Activated CD4-positive, alpha-beta T cell treated with anti-CD3 and anti-CD28 coated beads, Interleukin-2, amount 10 ng/mL, durations not matched to agents 24 days and 14 days (primary cell): ENCODE results near the gene DEAF1. TPM values are rescaled to one million over a fixed set of nuclear protein-coding genes. Genes with fewer than 3 reads are reported as not detected.

Experiments
- DNase-seq: peaks from one replicate; pipeline ENCODE4 v3.0.0; 2022
- H3K27ac Mint-ChIP-seq: one replicate; pipeline ENCODE4 v1.8.0; 2022; ENCODE audit warnings: mild to moderate bottlenecking, mixed read lengths
- H3K27me3 Mint-ChIP-seq: one replicate; pipeline ENCODE4 v1.8.0; 2022; ENCODE audit warnings: mixed read lengths
- H3K36me3 Mint-ChIP-seq: one replicate; pipeline ENCODE4 v1.8.0; 2022; ENCODE audit warnings: low read depth, mild to moderate bottlenecking, mixed read lengths
- H3K4me1 Mint-ChIP-seq: one replicate; pipeline ENCODE4 v1.8.0; 2021; ENCODE audit warnings: mixed read lengths
- H3K4me3 Mint-ChIP-seq: one replicate; pipeline ENCODE4 v1.8.0; 2022; ENCODE audit warnings: mild to moderate bottlenecking, moderate library complexity, mixed read lengths
- H3K9me3 Mint-ChIP-seq: one replicate; pipeline ENCODE4 v1.8.0; 2021; ENCODE audit warnings: mixed read lengths
- intact Hi-C: fragments of 100-400 bp; cut with micrococcal nuclease; formaldehyde crosslinking; loops from one replicate; pipeline ENCODE4 v1.15.1; 2023
- total RNA-seq: library from RNA; stranded (reverse); gene quantifications from 2 replicates; pipeline ENCODE4 v1.2.3, GENCODE V29; 2022

The DEAF1 gene
- total RNA-seq, 1 donor from 2014 or later: 66.3 TPM

DNA sequence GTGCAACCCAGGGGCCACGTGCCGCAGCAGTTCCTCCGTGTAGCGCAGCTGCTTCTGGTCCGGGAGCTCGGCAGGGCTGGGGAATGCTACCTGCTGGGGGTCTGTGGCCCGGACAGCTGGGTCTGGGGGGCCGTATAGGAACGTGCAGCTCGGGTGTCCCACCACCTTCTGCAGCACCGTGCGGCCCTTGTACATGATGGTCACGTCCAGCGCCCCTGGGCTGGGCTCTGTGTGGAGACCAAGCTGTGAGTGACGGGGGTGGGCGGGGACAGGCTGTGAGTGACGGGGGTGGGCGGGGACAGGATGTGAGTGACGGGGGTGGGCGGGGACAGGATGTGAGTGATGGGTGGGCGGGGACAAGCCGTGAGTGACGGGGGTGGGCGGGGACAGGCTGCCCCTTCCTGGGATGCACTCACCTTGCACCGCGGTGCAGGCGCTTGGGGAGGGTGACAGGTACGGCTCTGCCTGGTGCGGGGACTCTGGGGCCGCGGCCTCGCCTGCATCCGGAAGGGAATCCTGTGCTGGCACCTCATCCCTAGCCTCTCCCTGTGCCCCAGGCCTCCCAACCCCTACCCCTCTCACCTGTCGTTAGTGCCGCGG lies 81.6 kb downstream of the DEAF1 start:
- Mint-ChIP-seq H3K9me3 (no peaks in the 10 kb centered on the region), H3K27ac (peak overlapping the region; percentile 81), H3K27me3 (no peaks in the 10 kb centered on the region), H3K4me1 (peaks cover 20% of the 10 kb centered on the region), H3K36me3 (peaks cover 31% of the 10 kb centered on the region), H3K4me3 (peak overlapping the region; percentile 89)
- peak; percentile 88 for DNase-seq
- intact Hi-C loops: no loop called here

DNA sequence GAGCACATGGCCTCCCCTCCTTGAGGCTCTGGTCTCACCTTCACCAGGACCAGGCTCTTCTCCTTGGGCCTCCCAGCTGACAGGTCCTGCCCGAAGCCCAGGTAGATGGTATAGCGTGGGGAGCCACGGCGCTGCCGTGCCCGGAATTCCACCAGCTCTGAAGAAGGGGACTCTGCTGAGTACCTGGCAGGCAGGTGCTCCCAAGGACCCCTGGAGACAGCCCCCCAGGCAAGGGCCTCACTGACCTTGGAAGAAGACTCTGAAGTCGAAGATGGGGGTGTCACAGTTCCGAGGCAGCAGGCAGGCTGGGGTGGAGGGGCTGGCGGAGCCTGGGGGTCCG lies 82.1 kb downstream of the DEAF1 start:
- Mint-ChIP-seq H3K27ac (no peak overlapping the region), H3K4me3 (peak overlapping the region; percentile 12), H3K9me3 (no peaks in the 10 kb centered on the region), H3K27me3 (no peaks in the 10 kb centered on the region), H3K36me3 (peaks cover 34% of the 10 kb centered on the region), H3K4me1 (peaks cover 20% of the 10 kb centered on the region)
- DNase-seq: peak; percentile 66
- intact Hi-C loops: no loop called here

DNA sequence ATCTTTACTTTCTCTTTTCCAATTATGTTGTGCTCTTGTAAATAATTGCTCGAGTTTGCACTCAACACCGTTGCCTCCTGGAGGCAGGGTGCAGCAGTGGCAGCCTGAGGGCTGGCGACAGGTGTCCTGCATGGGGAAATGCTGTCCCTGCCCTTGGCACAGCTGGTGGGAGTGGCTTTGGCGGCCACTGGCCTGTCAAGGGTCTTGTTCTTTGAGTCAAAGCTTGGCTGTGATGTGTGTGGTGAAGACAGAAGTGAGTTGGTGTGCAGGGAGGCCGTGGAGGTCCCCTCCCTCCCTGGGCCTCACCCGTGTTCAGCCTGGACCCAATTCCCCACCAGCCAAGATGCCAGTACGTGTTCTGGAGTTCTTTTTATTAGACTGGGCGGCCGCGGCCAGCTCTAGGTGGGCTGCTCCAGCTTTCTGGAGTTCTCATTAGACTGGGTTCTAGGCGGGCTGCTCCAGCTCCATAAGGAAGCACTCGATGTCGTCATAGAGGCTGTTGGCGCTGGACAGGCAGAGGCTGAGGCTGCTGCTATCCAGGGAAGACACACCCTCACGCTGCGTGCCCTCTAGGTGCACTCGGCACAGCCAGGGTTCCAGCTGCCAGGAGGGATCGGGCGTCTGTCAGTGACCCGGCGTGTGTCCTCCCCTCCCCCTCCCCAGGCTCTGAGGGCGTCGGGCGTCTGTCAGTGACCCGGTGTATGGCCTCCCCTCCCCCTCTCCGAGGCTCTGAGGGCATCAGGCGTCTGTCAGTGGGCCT lies 82.6 kb downstream of the DEAF1 start:
- DNase-seq: peak; percentile 79
- Mint-ChIP-seq H3K36me3 (peaks cover 36% of the 10 kb centered on the region), H3K27ac (peak overlapping the region; percentile 68), H3K4me3 (peak overlapping the region; percentile 12), H3K9me3 (no peaks in the 10 kb centered on the region), H3K4me1 (peaks cover 20% of the 10 kb centered on the region), H3K27me3 (no peaks in the 10 kb centered on the region)
- intact Hi-C loops: no loop called here

DNA sequence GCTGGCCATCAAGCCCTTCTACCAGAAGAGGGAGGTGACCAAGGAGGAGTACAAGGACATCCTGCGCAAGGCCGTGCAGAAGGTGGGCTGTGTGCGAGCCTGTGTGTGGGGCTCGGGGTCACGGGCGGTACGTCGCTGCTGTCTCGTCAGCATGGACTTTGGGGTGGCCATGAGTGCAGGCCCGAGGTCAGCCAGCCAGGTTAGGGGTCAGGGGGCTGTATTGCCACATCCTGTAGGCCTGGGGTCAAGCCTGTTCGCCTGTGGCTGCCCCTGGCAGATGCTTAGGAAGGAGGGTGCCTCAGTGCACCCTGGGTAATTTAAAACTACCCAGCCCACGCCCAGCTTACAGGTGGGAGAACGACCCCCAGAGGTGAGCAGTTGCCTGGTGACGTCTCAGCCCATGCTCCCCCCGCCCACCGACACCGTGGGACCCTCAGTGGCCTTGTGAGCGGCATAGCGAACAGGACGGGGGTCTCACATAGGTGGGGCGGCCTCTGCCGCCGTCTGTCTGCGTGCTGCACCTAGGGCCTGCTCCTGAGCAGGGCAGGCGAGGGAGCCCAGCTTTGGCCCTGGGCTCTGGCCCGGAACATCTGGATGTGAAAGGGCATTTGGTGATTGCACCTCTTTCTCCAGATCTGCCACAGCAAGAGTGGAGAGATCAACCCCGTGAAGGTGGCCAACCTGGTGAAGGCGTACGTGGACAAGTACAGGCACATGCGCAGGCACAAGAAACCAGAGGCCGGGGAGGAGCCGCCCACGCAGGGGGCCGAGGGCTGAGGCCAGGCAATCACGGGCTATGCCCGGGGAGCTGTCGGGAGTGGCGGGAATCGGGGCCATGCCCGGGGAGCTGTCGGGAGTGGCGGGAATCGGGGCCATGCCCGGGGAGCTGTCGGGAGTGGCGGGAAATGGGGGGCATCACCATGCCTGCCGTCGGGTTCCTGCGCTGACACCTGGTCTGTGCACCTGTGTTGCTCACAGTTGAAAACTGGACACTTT lies 83.7 kb downstream of the DEAF1 start:
- no peak overlapping the region for H3K4me3 Mint-ChIP-seq
- no peaks in the 10 kb centered on the region for H3K27me3 Mint-ChIP-seq
- intact Hi-C loops: no loop called here
- H3K27ac Mint-ChIP-seq: no peak overlapping the region
- H3K9me3 Mint-ChIP-seq: no peaks in the 10 kb centered on the region
- peak; percentile 63 for DNase-seq
- peaks cover 44% of the 10 kb centered on the region for H3K36me3 Mint-ChIP-seq
- H3K4me1 Mint-ChIP-seq: peaks cover 17% of the 10 kb centered on the region

DNA sequence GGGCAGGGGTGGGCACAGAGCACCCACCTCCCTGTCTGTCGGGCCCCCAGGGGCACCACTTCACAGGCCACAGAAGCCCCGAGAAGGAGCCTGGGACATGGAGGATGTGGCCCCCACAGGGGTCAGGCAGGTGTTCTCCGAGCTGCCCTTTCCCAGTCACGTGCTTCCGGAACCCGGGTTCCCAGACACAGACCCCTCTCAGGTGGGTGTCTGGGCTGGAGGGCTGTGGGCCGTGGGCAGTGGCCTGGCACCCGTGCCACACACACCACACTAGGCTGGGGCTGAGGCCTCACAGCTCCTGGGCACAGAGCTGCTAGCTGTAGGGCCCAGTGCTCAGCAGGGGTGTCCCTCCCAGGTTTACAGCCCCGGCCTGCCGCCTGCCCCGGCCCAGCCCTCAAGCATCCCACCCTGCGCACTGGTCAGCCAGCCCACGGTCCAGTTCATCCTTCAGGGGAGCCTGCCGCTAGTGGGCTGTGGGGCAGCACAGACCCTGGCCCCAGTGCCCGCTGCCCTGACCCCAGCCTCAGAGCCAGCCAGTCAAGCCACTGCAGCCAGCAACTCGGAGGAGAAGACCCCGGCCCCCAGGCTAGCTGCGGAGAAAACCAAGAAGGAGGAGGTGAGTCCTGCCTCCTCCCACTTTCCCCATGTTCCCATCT lies 84.7 kb downstream of the DEAF1 start:
- no peak overlapping the region for H3K4me3 Mint-ChIP-seq
- no peak overlapping the region for H3K27ac Mint-ChIP-seq
- DNase-seq: peak; percentile 58
- no peaks in the 10 kb centered on the region for H3K9me3 Mint-ChIP-seq
- H3K27me3 Mint-ChIP-seq: no peaks in the 10 kb centered on the region
- peaks cover 42% of the 10 kb centered on the region for H3K36me3 Mint-ChIP-seq
- intact Hi-C loops: no loop called here
- peaks cover 14% of the 10 kb centered on the region for H3K4me1 Mint-ChIP-seq

DNA sequence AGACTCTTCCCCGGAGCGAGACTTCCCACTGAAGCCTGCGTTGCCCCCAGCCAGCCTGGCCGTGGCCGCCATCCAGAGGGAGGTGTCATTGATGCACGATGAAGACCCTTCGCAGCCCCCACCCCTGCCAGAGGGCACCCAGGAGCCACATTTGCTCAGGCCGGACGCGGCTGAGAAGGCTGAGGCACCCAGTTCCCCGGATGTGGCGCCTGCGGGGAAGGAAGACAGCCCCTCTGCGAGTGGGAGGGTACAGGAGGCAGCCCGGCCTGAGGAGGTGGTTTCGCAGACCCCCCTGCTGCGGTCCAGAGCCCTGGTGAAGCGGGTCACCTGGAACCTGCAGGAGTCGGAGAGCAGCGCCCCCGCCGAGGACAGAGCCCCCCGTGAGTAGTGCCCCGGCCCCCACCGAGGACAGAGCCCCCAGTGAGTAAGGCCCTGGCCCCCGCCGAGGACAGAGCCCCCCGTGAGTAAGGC lies 85.6 kb downstream of the DEAF1 start:
- Mint-ChIP-seq H3K4me3 (no peak overlapping the region), H3K36me3 (peaks cover 46% of the 10 kb centered on the region), H3K27me3 (no peaks in the 10 kb centered on the region), H3K4me1 (peaks cover 11% of the 10 kb centered on the region), H3K27ac (no peak overlapping the region), H3K9me3 (no peaks in the 10 kb centered on the region)
- intact Hi-C loops: no loop called here
- DNase-seq: no peak

DNA sequence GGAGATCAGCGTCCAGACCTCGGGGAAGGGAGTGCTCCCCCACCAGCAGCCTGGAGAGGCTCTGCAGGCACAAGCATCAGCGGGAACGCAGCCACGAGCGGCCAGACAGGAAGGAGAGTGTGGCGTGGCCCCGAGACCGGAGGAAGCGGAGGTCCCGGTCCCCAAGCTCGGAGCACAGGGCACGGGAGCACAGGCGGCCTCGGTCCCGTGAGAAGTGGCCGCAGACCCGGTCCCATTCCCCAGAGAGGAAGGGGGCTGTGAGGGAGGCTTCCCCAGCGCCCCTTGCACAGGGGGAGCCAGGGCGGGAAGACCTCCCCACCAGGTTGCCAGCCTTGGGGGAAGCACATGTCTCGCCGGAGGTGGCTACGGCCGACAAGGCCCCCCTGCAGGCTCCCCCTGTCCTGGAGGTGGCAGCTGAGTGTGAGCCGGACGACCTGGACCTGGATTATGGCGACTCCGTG lies 86.2 kb downstream of the DEAF1 start:
- Mint-ChIP-seq H3K36me3 (peaks cover 46% of the 10 kb centered on the region), H3K27me3 (no peaks in the 10 kb centered on the region), H3K4me1 (peaks cover 7% of the 10 kb centered on the region), H3K27ac (no peak overlapping the region), H3K9me3 (no peaks in the 10 kb centered on the region), H3K4me3 (no peak overlapping the region)
- intact Hi-C loops: no loop called here
- no peak for DNase-seq

DNA sequence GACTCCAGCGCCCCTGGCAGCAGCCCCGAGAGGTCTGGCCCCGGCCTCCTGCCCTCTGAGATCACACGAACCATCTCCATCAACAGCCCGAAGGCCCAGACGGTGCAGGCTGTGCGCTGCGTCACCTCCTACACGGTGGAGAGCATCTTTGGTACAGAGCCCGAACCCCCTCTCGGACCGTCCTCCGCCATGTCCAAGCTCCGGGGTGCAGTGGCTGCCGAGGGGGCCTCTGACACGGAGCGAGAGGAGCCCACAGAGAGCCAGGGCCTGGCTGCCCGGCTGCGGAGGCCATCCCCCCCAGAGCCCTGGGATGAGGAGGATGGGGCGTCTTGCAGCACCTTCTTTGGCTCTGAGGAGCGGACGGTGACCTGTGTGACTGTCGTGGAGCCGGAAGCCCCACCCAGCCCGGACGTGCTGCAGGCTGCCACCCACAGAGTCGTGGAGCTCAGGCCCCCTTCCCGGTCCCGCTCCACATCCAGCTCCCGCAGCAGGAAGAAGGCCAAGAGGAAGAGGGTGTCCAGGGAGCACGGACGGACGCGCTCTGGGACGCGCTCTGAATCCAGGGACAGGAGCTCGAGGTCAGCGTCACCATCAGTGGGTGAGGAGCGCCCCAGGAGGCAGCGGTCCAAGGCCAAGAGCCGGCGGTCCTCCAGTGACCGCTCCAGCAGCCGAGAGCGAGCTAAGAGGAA lies 86.9 kb downstream of the DEAF1 start:
- peaks cover 6% of the 10 kb centered on the region for H3K4me1 Mint-ChIP-seq

DNA sequence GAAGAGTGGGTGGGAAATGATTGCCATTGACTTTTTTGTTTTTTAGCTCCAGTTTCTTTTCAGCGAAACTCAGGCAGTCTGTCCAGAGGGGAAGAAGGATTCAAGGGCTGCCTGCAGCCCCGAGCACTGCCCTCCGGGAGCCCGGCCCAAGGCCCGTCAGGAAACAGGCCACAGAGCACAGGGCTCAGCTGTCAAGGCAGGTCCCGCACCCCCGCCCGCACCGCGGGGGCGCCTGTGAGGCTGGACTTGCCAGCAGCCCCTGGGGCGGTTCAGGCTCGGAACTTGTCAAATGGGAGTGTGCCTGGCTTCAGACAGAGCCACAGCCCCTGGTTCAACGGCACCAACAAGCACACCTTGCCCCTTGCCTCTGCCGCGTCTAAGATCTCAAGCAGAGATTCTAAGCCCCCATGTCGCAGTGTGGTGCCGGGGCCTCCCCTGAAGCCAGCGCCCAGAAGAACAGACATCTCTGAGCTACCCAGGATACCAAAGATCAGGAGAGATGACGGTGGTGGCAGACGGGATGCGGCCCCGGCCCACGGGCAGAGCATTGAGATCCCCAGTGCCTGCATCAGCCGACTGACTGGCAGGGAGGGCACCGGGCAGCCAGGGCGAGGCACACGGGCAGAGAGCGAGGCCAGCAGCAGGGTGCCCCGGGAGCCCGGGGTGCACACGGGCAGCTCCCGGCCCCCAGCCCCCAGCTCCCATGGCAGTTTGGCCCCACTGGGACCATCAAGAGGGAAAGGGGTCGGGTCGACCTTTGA lies 87.8 kb downstream of the DEAF1 start:
- intact Hi-C loops: no loop called here
- DNase-seq: peak; percentile 56
- H3K9me3 Mint-ChIP-seq: no peaks in the 10 kb centered on the region
- H3K4me3 Mint-ChIP-seq: no peak overlapping the region
- peaks cover 4% of the 10 kb centered on the region for H3K4me1 Mint-ChIP-seq
- peaks cover 44% of the 10 kb centered on the region for H3K36me3 Mint-ChIP-seq
- no peaks in the 10 kb centered on the region for H3K27me3 Mint-ChIP-seq
- H3K27ac Mint-ChIP-seq: no peak overlapping the region

More for the DNA sequence above, 86.9 kb downstream of the DEAF1 start:
- no peak overlapping the region for H3K27ac Mint-ChIP-seq
- no peak overlapping the region for H3K4me3 Mint-ChIP-seq
- H3K9me3 Mint-ChIP-seq: no peaks in the 10 kb centered on the region
- intact Hi-C loops: no loop called here
- peak; percentile 56 for DNase-seq
- no peaks in the 10 kb centered on the region for H3K27me3 Mint-ChIP-seq
- H3K36me3 Mint-ChIP-seq: peaks cover 47% of the 10 kb centered on the region

DNA sequence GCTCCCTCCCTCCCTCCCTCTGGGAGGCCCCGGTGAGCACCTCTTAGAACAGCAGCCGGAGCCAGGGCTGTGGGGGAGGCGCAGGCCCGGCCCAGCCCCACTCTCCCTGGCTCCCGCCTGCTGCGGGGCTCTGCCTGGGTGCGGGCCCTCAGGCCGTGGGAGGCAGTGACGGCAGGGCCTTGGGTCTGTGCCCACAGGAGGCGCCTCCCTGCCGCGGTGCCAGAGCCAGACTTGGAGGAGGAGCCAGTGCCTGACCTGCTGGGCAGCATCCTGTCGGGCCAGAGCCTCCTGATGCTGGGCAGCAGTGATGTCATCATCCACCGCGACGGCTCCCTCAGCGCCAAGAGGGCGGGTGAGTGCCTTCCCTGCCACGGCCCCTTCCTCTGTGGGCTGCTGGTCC lies 88.8 kb downstream of the DEAF1 start:
- Mint-ChIP-seq H3K36me3 (peaks cover 41% of the 10 kb centered on the region), H3K9me3 (no peaks in the 10 kb centered on the region), H3K4me1 (peaks cover 2% of the 10 kb centered on the region)

DNA sequence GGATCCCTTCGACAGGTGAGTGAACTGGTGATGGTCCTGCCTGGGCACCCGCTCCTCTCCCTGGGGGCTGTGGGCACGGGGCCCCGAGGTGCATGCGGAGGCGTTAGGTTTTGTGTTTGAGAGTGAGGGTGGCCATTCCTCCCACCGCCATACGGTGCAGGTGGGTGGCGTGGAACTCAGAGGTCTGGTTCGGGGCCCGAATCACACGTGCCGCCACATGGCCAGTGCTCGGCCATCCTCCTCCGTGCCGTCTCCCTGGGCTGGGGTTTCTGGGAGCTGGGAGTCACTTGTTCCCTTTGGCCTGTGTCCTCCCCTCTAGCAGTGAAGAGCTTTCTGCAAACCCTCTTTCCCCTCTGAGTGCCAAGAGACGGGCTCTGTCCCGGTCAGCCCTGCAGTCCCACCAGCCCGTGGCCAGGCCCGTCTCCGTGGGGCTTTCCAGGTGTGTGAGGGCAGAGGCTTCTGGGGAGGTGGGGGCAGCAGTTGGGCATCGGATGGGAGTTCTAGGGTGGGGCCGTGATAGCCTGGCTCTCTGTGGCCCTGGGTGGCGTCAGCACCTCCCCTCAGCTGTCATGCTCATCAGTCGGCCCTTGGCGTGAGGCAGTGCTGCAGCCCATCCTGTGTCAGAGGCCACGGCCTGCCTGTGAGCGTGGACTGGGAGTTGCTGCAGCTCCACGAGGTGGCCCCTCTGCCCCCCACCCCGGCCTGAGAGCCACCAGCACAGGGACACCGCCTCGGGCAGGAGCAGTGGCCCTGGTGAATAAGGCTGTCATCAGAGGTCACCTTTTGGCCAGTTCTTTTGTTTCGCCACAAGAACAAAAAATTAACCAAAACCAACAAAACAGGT lies 89.5 kb downstream of the DEAF1 start:
- peaks cover 2% of the 10 kb centered on the region for H3K4me1 Mint-ChIP-seq
- H3K36me3 Mint-ChIP-seq: peaks cover 38% of the 10 kb centered on the region
- H3K4me3 Mint-ChIP-seq: no peak overlapping the region
- no peaks in the 10 kb centered on the region for H3K9me3 Mint-ChIP-seq
- no peak for DNase-seq
- intact Hi-C loops: no loop called here
- H3K27me3 Mint-ChIP-seq: no peaks in the 10 kb centered on the region
- no peak overlapping the region for H3K27ac Mint-ChIP-seq

More for the DNA sequence above, 88.8 kb downstream of the DEAF1 start:
- intact Hi-C loops: no loop called here
- Mint-ChIP-seq H3K4me3 (no peak overlapping the region), H3K27ac (no peak overlapping the region), H3K27me3 (no peaks in the 10 kb centered on the region)
- DNase-seq: no peak

DNA sequence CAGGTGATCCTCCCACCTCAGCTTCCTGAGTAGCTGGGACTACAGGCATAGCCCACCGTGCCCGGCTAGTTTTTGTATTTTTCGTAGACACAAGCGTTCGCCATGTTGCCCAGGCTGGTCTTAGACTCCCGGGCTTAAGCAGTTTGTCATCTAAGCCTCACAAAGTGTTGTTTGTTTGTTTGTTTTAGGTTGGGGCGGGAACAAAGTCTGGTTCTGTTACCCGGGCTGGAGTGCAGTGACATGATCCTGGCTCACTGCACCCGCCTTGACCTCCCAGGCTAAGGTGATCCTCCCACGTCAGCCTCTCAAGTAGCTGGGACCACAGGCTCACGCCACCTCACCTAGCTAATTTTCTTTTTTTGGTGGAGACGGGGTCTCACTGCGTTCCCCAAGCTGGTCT lies 91.9 kb downstream of the DEAF1 start:
- no peaks in the 10 kb centered on the region for H3K9me3 Mint-ChIP-seq
- H3K36me3 Mint-ChIP-seq: peaks cover 42% of the 10 kb centered on the region
- intact Hi-C loops: no loop called here
- no peak overlapping the region for H3K4me3 Mint-ChIP-seq
- H3K4me1 Mint-ChIP-seq: peaks cover 2% of the 10 kb centered on the region
- no peak overlapping the region for H3K27ac Mint-ChIP-seq
- no peak for DNase-seq
- no peaks in the 10 kb centered on the region for H3K27me3 Mint-ChIP-seq
